ENCODE data around the gene KIAA0825. TPM values are rescaled to one million over a fixed set of nuclear protein-coding genes. Genes with fewer than 3 reads are reported as not detected.

KIAA0825 gene
- total and polyA plus RNA-seq, 2 donors (not counting 1 experiment from before 2014, with no cell fraction given), result 1.7 to 3.6 TPM

- no peak overlapping the region for H3K4me3 ChIP-seq (replicated peaks in 1 of 4; ENCODE audit: control extremely low read depth in 1 of 4, insufficient read depth in 1 of 4, low read depth in 3 of 4, low read length in 4 of 4)
- no peak overlapping the region for H3K27ac ChIP-seq (ENCODE audit: insufficient read depth, low read length)
- TF ChIP-seq EZH2 (IDR thresholded peaks at IDR 0.05; ENCODE audit: low read length, missing control alignments) (no peak), CTCF (conservative IDR thresholded peaks at IDR 0.05 in 1 of 2, IDR thresholded peaks at IDR 0.05 in 1 of 2; ENCODE audit: low read depth in 1 of 2, low read length in 2 of 2) (no peak)
These were observed 188.8 kb downstream of the KIAA0825 start for GRCh38 chr5:94429566-94429965.

GRCh38 chr5:94425396-94425795 lies 193.0 kb downstream of the KIAA0825 start:
- Histone ChIP-seq H3K27me3 (ENCODE audit: control insufficient read depth, insufficient read depth, low read length) (no peaks in the 10 kb centered on the region), H2AFZ (ENCODE audit: low read length) (no peak overlapping the region), H3K27ac (ENCODE audit: insufficient read depth, low read length) (no peak overlapping the region), H3K4me1 (ENCODE audit: control insufficient read depth, extremely low read depth, insufficient read depth, low read length) (no peaks in the 10 kb centered on the region), H3K36me3 (ENCODE audit: control insufficient read depth, insufficient read depth, low read length) (no peaks in the 10 kb centered on the region), H3K4me3 (replicated peaks in 1 of 4; ENCODE audit: control extremely low read depth in 1 of 4, insufficient read depth in 1 of 4, low read depth in 3 of 4, low read length in 4 of 4) (no peak overlapping the region), H3K9ac (ENCODE audit: insufficient read depth, low read length) (no peak overlapping the region), H3K4me2 (ENCODE audit: extremely low read depth, insufficient read depth, low read length) (no peak overlapping the region), H4K20me1 (ENCODE audit: control insufficient read depth, extremely low read depth, insufficient read depth, low read length) (no peaks in the 10 kb centered on the region), H3K79me2 (ENCODE audit: control insufficient read depth, insufficient read depth, low read length) (no peaks in the 10 kb centered on the region), H3K9me3 (ENCODE audit: control insufficient read depth, insufficient read depth, low read depth, low read length) (no peaks in the 10 kb centered on the region)
- no peak for DNase-seq (ENCODE audit: low read depth in 2 of 2)
- TF ChIP-seq EZH2 (IDR thresholded peaks at IDR 0.05; ENCODE audit: low read length, missing control alignments) (no peak), CTCF (conservative IDR thresholded peaks at IDR 0.05 in 1 of 2, IDR thresholded peaks at IDR 0.05 in 1 of 2; ENCODE audit: low read depth in 1 of 2, low read length in 2 of 2) (no peak)

More at GRCh38 chr5:94429566-94429965, 188.8 kb downstream of the KIAA0825 start:
- Histone ChIP-seq H3K36me3 (ENCODE audit: control insufficient read depth, insufficient read depth, low read length) (no peaks in the 10 kb centered on the region), H4K20me1 (ENCODE audit: control insufficient read depth, extremely low read depth, insufficient read depth, low read length) (no peaks in the 10 kb centered on the region), H3K9me3 (ENCODE audit: control insufficient read depth, insufficient read depth, low read depth, low read length) (no peaks in the 10 kb centered on the region), H3K79me2 (ENCODE audit: control insufficient read depth, insufficient read depth, low read length) (no peaks in the 10 kb centered on the region), H3K4me2 (ENCODE audit: extremely low read depth, insufficient read depth, low read length) (no peak overlapping the region), H2AFZ (ENCODE audit: low read length) (no peak overlapping the region), H3K9ac (ENCODE audit: insufficient read depth, low read length) (no peak overlapping the region), H3K27me3 (ENCODE audit: control insufficient read depth, insufficient read depth, low read length) (no peaks in the 10 kb centered on the region), H3K4me1 (ENCODE audit: control insufficient read depth, extremely low read depth, insufficient read depth, low read length) (no peaks in the 10 kb centered on the region)
- no peak for DNase-seq (ENCODE audit: low read depth in 2 of 2)

GRCh38 chr5:94423411-94423810 lies 195.0 kb downstream of the KIAA0825 start:
- no peak for TF ChIP-seq EZH2 (IDR thresholded peaks at IDR 0.05; ENCODE audit: low read length, missing control alignments)
- TF ChIP-seq CTCF (conservative IDR thresholded peaks at IDR 0.05 in 1 of 2, IDR thresholded peaks at IDR 0.05 in 1 of 2; ENCODE audit: low read depth in 1 of 2, low read length in 2 of 2), result no peak
- no peak overlapping the region for H3K9ac ChIP-seq (ENCODE audit: insufficient read depth, low read length)
- DNase-seq (ENCODE audit: low read depth in 2 of 2), result no peak

More at GRCh38 chr5:94423411-94423810, 195.0 kb downstream of the KIAA0825 start:
- Histone ChIP-seq H3K9me3 (ENCODE audit: control insufficient read depth, insufficient read depth, low read depth, low read length) (no peaks in the 10 kb centered on the region), H3K27me3 (ENCODE audit: control insufficient read depth, insufficient read depth, low read length) (no peaks in the 10 kb centered on the region), H2AFZ (ENCODE audit: low read length) (no peak overlapping the region), H3K36me3 (ENCODE audit: control insufficient read depth, insufficient read depth, low read length) (no peaks in the 10 kb centered on the region), H3K4me1 (ENCODE audit: control insufficient read depth, extremely low read depth, insufficient read depth, low read length) (no peaks in the 10 kb centered on the region), H4K20me1 (ENCODE audit: control insufficient read depth, extremely low read depth, insufficient read depth, low read length) (no peaks in the 10 kb centered on the region), H3K79me2 (ENCODE audit: control insufficient read depth, insufficient read depth, low read length) (no peaks in the 10 kb centered on the region), H3K4me3 (replicated peaks in 1 of 4; ENCODE audit: control extremely low read depth in 1 of 4, insufficient read depth in 1 of 4, low read depth in 3 of 4, low read length in 4 of 4) (no peak overlapping the region), H3K4me2 (ENCODE audit: extremely low read depth, insufficient read depth, low read length) (no peak overlapping the region), H3K27ac (ENCODE audit: insufficient read depth, low read length) (no peak overlapping the region)

All from fibroblast of lung (primary cell).